DND-41 (cell line): ENCODE measurements around the gene LTBP1.

Source experiments
- ATAC-seq: fragments of 200-7000 bp; cut with Tn5 transposase; 3 replicates; pipeline ENCODE4 v1.9.1; 2021; ENCODE audit warnings: low read depth; ENCODE audit not compliant: insufficient read depth
- DNase-seq: peaks from one replicate; pipeline ENCODE4 v3.0.0-alpha.2; 2020
- H2AFZ ChIP-seq: 2 replicates; pipeline ENCODE4 v1.6.0; 2012; ENCODE audit warnings: low read depth, low read length
- H3K27ac ChIP-seq: 2 replicates; pipeline ENCODE4 v1.5.1; 2012; ENCODE audit warnings: low read length, inconsistent platforms
- H3K27me3 ChIP-seq: fragments of 200-600 bp; sonication (generic); 2 replicates; pipeline ENCODE4 v1.6.0; 2012; ENCODE audit warnings: low read length, mild to moderate bottlenecking, inconsistent platforms; ENCODE audit not compliant: insufficient read depth, poor library complexity
- H3K36me3 ChIP-seq: 2 replicates; pipeline ENCODE4 v1.5.1; 2012; ENCODE audit warnings: low read length, inconsistent platforms; ENCODE audit not compliant: insufficient read depth
- H3K4me1 ChIP-seq: 2 replicates; pipeline ENCODE4 v1.5.1; 2012; ENCODE audit warnings: mild to moderate bottlenecking, low read length; ENCODE audit not compliant: insufficient read depth
- H3K4me2 ChIP-seq: 2 replicates; pipeline ENCODE4 v1.6.0; 2012; ENCODE audit warnings: mild to moderate bottlenecking, moderate library complexity, low read length, inconsistent platforms; ENCODE audit not compliant: insufficient read depth
- H3K4me3 ChIP-seq, 2 experiments: fragments of 200-600 bp in 1 of 2; shearing (Covaris generic) in 1 of 2; 2 replicates each; pipeline ENCODE4 v1.5.1; 2012 to 2016; ENCODE audit warnings: inconsistent platforms in 2 of 2, low read length in 2 of 2, mild to moderate bottlenecking in 2 of 2, low read depth in 1 of 2, moderate library complexity in 1 of 2
- H3K79me2 ChIP-seq: 2 replicates; pipeline ENCODE4 v1.6.0; 2012; ENCODE audit warnings: low read length, inconsistent platforms; ENCODE audit not compliant: insufficient read depth
- H3K9ac ChIP-seq: 2 replicates; pipeline ENCODE4 v1.6.0; 2012; ENCODE audit warnings: low read depth, mild to moderate bottlenecking, inconsistent platforms, low read length, moderate library complexity
- H3K9me3 ChIP-seq: 2 replicates; pipeline ENCODE4 v1.5.1; 2012; ENCODE audit warnings: low read length, moderate library complexity, mild to moderate bottlenecking, inconsistent platforms; ENCODE audit not compliant: insufficient read depth, severe bottlenecking
- H4K20me1 ChIP-seq: 2 replicates; pipeline ENCODE4 v1.6.0; 2012; ENCODE audit warnings: low read length; ENCODE audit not compliant: insufficient read depth
- CTCF ChIP-seq: IDR thresholded peaks from 2 replicates; pipeline ENCODE4 v1.5.1; 2012; ENCODE audit warnings: borderline replicate concordance, low read length, moderate library complexity, mild to moderate bottlenecking; ENCODE audit not compliant: poor library complexity, severe bottlenecking; ENCODE audit errors: extremely low read depth
- EZH2 ChIP-seq: IDR thresholded peaks from 3 replicates; pipeline ENCODE4 v1.6.1; 2012; ENCODE audit warnings: borderline replicate concordance, low read depth, mild to moderate bottlenecking, moderate library complexity, low read length, inconsistent platforms; ENCODE audit not compliant: severe bottlenecking

The LTBP1 gene

GRCh38 chr2:33077844-33078243 lies 131.1 kb downstream of the LTBP1 start:
- H3K27me3 ChIP-seq, result no peaks in the 10 kb centered on the region
- H3K9ac ChIP-seq, result no peak overlapping the region
- no peaks in the 10 kb centered on the region for H3K4me1 ChIP-seq
- no peaks in the 10 kb centered on the region for H3K79me2 ChIP-seq
- no peak overlapping the region for H3K27ac ChIP-seq
- ATAC-seq (no peak), DNase-seq (no peak)
- H3K4me2 ChIP-seq, result no peak overlapping the region
- no peak overlapping the region for H3K4me3 ChIP-seq
- no peaks in the 10 kb centered on the region for H3K36me3 ChIP-seq
- H2AFZ ChIP-seq, result no peak overlapping the region
- no peaks in the 10 kb centered on the region for H3K9me3 ChIP-seq
- TF ChIP-seq EZH2, result no peak
- no peak for TF ChIP-seq CTCF
- no peaks in the 10 kb centered on the region for H4K20me1 ChIP-seq

GRCh38 chr2:33081691-33082090 lies 134.9 kb downstream of the LTBP1 start:
- Histone ChIP-seq H3K4me2 (no peak overlapping the region), H3K9ac (no peak overlapping the region), H3K79me2 (no peaks in the 10 kb centered on the region), H3K9me3 (no peaks in the 10 kb centered on the region), H4K20me1 (no peaks in the 10 kb centered on the region), H3K27me3 (no peaks in the 10 kb centered on the region), H3K27ac (no peak overlapping the region), H3K4me1 (no peaks in the 10 kb centered on the region), H2AFZ (no peak overlapping the region), H3K4me3 (no peak overlapping the region), H3K36me3 (no peaks in the 10 kb centered on the region)
- no peak for DNase-seq
- no peak for TF ChIP-seq EZH2
- no peak for TF ChIP-seq CTCF
- ATAC-seq, result no peak

GRCh38 chr2:33083699-33084387 lies 137.1 kb downstream of the LTBP1 start:
- no peaks in the 10 kb centered on the region for H3K27me3 ChIP-seq
- no peaks in the 10 kb centered on the region for H3K79me2 ChIP-seq
- H3K4me2 ChIP-seq, result no peak overlapping the region
- DNase-seq, result no peak
- H3K27ac ChIP-seq, result no peak overlapping the region
- H3K4me1 ChIP-seq, result no peaks in the 10 kb centered on the region
- no peaks in the 10 kb centered on the region for H3K36me3 ChIP-seq
- H3K9ac ChIP-seq, result no peak overlapping the region
- no peaks in the 10 kb centered on the region for H4K20me1 ChIP-seq
- TF ChIP-seq CTCF, result no peak
- TF ChIP-seq EZH2, result no peak
- ATAC-seq, result no peak
- H3K4me3 ChIP-seq, result no peak overlapping the region
- no peak overlapping the region for H2AFZ ChIP-seq
- no peaks in the 10 kb centered on the region for H3K9me3 ChIP-seq
